SU-DHL-6 (cell line): ENCODE results near the gene FAM114A1.

ENCODE experiments used
- H2AFZ ChIP-seq: fragments of 200-600 bp; sonication (generic); 2 replicates; pipeline ENCODE4 v1.6.1; 2014; ENCODE audit warnings: low read depth, mild to moderate bottlenecking, moderate library complexity, mixed read lengths, antibody characterized with exemption, low read length; ENCODE audit not compliant: severe bottlenecking
- H3F3A ChIP-seq: fragments of 200-600 bp; shearing (Covaris generic); 2 replicates; pipeline ENCODE4 v1.6.0; 2016; ENCODE audit warnings: antibody characterized with exemption, mild to moderate bottlenecking; ENCODE audit not compliant: insufficient read depth
- H3K27ac ChIP-seq: fragments of 200-600 bp; sonication (generic); 2 replicates; pipeline ENCODE4 v1.5.1; 2016; ENCODE audit warnings: low read depth, mild to moderate bottlenecking, low read length, moderate library complexity, mixed read lengths
- H3K27me3 ChIP-seq: fragments of 200-600 bp; sonication (generic), shearing (Covaris generic); 2 replicates; pipeline ENCODE4 v1.6.0; 2014; ENCODE audit warnings: mild to moderate bottlenecking, low read length
- H3K36me3 ChIP-seq: fragments of 200-600 bp; sonication (generic); 2 replicates; pipeline ENCODE4 v1.6.1; 2014; ENCODE audit warnings: mild to moderate bottlenecking, low read length, mixed read lengths
- H3K4me2 ChIP-seq: fragments of 300-600, 200-600 bp; shearing (Covaris generic), sonication (generic); 2 replicates; pipeline ENCODE4 v1.6.0; 2014; ENCODE audit warnings: low read length, low read depth, mild to moderate bottlenecking; ENCODE audit not compliant: poor library complexity, severe bottlenecking
- H3K4me3 ChIP-seq: fragments of 200-600 bp; sonication (generic); 2 replicates; pipeline ENCODE4 v1.5.1; 2014; ENCODE audit warnings: antibody characterized with exemption, low read length, mild to moderate bottlenecking, mixed read lengths; ENCODE audit not compliant: insufficient read depth, poor library complexity, severe bottlenecking
- H3K79me2 ChIP-seq: fragments of 200-600 bp; sonication (generic); 2 replicates; pipeline ENCODE4 v1.6.1; 2014; ENCODE audit warnings: mild to moderate bottlenecking, low read length, moderate library complexity; ENCODE audit not compliant: insufficient read depth
- H3K9ac ChIP-seq: fragments of 200-600 bp; sonication (generic); 2 replicates; pipeline ENCODE4 v1.7.0; 2014; ENCODE audit warnings: mild to moderate bottlenecking, low read length
- H3K9me2 ChIP-seq: fragments of 200-600 bp; sonication (generic); replicated peaks from 2 replicates; pipeline ENCODE4 v1.6.1; 2014; ENCODE audit warnings: low read length; ENCODE audit not compliant: insufficient read depth
- H3K9me3 ChIP-seq: fragments of 200-600 bp; sonication (generic); 2 replicates; pipeline ENCODE4 v1.6.1; 2014; ENCODE audit warnings: low read length, mixed read lengths; ENCODE audit not compliant: insufficient read depth
- H4K20me1 ChIP-seq: fragments of 200-600 bp; sonication (generic); 2 replicates; pipeline ENCODE4 v1.6.1; 2014; ENCODE audit warnings: low read depth, mild to moderate bottlenecking, antibody characterized with exemption, low read length, moderate library complexity, mixed read lengths
- EZH2phosphoT487 ChIP-seq: fragments of 200-600 bp; sonication (generic), shearing (Covaris generic); conservative IDR thresholded peaks from 2 replicates; pipeline ENCODE4 v1.6.1; 2018; ENCODE audit warnings: mild to moderate bottlenecking, antibody characterized with exemption, low read length, moderate library complexity, mixed read lengths
- TF ChIP-seq, protein P1 (sequence below): fragments of 200-600 bp; sonication (generic); IDR thresholded peaks from one replicate; pipeline ENCODE4 v1.5.1; 2017; ENCODE audit warnings: antibody characterized with exemption, mild to moderate bottlenecking, low read length, moderate library complexity; ENCODE audit not compliant: insufficient read depth, poor library complexity, severe bottlenecking

The FAM114A1 gene

GRCh38 chr4:38870098-38870808, 2.6 kb downstream of the FAM114A1 start:
- no peaks in the 10 kb centered on the region for H3K79me2 ChIP-seq

DNA sequence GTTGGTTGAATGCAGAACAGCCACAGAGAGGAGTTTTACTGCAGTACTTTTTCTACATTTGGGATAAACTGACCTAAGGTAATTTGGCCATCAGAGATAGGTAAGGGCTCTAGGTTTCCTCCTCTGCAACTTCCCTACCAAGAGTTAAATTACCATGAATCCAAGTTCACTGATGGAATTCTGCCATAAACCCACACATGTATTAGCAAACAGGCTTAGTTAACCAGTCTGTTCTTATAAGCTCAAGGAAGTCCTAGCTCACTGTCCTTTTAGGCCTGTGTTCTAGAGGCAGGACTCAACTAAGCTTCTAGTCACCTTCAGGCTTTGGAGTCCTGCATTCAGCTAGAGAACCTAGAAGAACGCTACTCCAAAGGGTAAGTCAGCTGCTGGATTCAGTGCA, 4.0 kb downstream of the FAM114A1 start:
- no peak overlapping the region for H3K27ac ChIP-seq
- H3K9ac ChIP-seq = no peak overlapping the region
- H3K4me2 ChIP-seq = no peak overlapping the region
- no peaks in the 10 kb centered on the region for H3K27me3 ChIP-seq
- TF ChIP-seq EZH2phosphoT487 = no peak
- TF ChIP-seq, protein P1, sequence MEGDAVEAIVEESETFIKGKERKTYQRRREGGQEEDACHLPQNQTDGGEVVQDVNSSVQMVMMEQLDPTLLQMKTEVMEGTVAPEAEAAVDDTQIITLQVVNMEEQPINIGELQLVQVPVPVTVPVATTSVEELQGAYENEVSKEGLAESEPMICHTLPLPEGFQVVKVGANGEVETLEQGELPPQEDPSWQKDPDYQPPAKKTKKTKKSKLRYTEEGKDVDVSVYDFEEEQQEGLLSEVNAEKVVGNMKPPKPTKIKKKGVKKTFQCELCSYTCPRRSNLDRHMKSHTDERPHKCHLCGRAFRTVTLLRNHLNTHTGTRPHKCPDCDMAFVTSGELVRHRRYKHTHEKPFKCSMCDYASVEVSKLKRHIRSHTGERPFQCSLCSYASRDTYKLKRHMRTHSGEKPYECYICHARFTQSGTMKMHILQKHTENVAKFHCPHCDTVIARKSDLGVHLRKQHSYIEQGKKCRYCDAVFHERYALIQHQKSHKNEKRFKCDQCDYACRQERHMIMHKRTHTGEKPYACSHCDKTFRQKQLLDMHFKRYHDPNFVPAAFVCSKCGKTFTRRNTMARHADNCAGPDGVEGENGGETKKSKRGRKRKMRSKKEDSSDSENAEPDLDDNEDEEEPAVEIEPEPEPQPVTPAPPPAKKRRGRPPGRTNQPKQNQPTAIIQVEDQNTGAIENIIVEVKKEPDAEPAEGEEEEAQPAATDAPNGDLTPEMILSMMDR = no peak
- no peaks in the 10 kb centered on the region for H3K79me2 ChIP-seq
- H3K4me3 ChIP-seq = no peak overlapping the region
- H2AFZ ChIP-seq = no peak overlapping the region
- no peaks in the 10 kb centered on the region for H3K36me3 ChIP-seq
- H3K9me3 ChIP-seq = no peaks in the 10 kb centered on the region
- H4K20me1 ChIP-seq = no peaks in the 10 kb centered on the region
- no peaks in the 10 kb centered on the region for H3K9me2 ChIP-seq
- peaks cover 7% of the 10 kb centered on the region; the same call in 1 of the 2 replicates for H3F3A ChIP-seq

More at GRCh38 chr4:38870098-38870808, 2.6 kb downstream of the FAM114A1 start:
- Histone ChIP-seq H3K9me2 (no peaks in the 10 kb centered on the region), H3K36me3 (no peaks in the 10 kb centered on the region), H3K27ac (no peak overlapping the region), H3K4me2 (no peak overlapping the region), H3F3A (peaks cover 7% of the 10 kb centered on the region; the same call in 1 of the 2 replicates), H3K27me3 (no peaks in the 10 kb centered on the region), H3K9me3 (no peaks in the 10 kb centered on the region), H4K20me1 (no peaks in the 10 kb centered on the region), H3K4me3 (no peak overlapping the region), H2AFZ (no peak overlapping the region), H3K9ac (no peak overlapping the region)
- TF ChIP-seq, protein P1 = no peak
- no peak for TF ChIP-seq EZH2phosphoT487

DNA sequence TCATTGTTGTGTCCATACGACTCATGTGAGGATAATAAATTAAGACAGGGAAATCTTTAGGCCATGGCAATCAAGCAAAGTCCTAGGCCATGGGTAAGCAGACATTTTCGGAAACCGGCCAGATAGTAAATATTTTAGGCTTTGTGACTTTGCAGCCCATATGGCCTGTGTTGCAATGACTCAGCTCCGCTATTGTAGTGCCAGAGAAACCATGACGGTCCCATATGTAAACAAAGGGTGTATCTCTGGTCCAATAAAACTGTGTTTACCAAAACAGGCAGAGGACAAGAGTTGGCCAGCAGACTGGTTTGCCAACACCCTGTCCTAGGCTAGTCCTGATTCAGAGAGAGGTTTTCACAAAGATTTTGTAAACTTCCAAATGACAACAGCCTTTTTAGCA, 5.0 kb downstream of the FAM114A1 start:
- H4K20me1 ChIP-seq = no peaks in the 10 kb centered on the region
- no peaks in the 10 kb centered on the region for H3K27me3 ChIP-seq
- H2AFZ ChIP-seq = no peak overlapping the region
- H3K79me2 ChIP-seq = no peaks in the 10 kb centered on the region
- no peak overlapping the region for H3K27ac ChIP-seq
- TF ChIP-seq, protein P1 = no peak
- H3K4me3 ChIP-seq = no peak overlapping the region
- no peaks in the 10 kb centered on the region for H3K9me3 ChIP-seq
- H3F3A ChIP-seq = no peaks in the 10 kb centered on the region; the same call in 1 of the 2 replicates
- no peaks in the 10 kb centered on the region for H3K9me2 ChIP-seq
- no peak overlapping the region for H3K9ac ChIP-seq
- H3K36me3 ChIP-seq = no peaks in the 10 kb centered on the region
- H3K4me2 ChIP-seq = no peak overlapping the region
